Activated CD8-positive, alpha-beta memory T cell treated with anti-CD3 and anti-CD28 coated beads, Interleukin-2, amount 50 U/mL, for 48 hours (primary cell): ENCODE measurements around the gene TERF2IP.

Experiments used
- DNase-seq: peaks from one replicate; pipeline ENCODE4 v3.0.0-alpha.2; 2020

The TERF2IP gene

GRCh38 chr16:75640598-75640997, 7.0 kb upstream of the TERF2IP start:
- DNase-seq: no peak

DNA sequence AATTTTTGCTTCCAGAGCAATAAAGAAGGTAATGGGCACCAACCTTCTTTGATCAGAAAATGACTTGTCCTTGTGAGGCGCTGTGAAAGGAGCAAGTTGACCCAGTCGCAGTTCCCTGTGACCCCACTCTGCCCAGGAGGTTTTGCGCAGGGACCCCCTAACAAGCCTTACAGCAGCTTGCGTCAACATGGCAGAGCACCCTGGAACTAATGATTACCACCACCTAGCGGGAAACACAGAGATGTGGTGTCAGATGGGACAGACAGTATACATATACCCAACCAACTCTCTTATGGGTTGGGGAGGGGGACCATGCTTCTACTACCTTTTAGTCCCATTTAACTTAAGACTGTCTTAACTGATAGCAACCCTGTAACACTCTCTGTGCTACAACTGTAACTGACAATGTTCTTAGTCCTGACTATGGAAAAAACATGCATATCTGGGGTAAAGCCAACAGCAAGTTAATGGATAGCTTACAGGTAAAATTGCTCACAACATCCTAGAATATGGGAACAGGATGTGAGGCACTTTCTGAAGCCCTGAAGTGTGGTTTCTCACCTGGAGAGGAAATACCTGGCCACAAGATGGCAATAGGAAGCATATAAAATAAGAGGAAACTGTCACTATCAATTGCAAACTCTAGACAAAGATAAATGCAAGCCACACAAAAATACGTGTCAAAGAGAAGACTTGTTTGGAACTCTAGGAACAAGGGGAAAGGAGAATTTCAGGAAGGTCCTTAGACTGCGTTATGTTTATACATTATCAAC, 3.1 kb upstream of the TERF2IP start:
- DNase-seq: no peak

DNA sequence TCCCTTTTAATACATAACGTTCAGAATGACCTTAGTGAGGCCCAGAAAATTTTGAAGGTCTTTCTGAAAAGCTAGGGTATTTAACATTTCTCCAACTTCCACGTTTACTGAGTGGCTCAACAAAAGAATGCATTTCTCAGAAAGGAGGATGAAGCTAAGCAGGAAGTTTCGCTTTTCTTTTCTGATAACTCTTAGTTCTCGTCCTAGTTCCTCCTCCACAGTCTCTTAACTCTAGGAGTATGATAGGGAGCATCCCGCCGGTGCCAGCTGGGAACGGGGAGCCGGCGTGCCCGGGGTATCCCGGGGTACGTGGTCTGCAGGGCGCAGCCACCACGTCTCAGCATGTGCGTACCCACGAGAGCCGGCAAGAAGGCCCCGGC, 471 bp upstream of the TERF2IP start:
- DNase-seq: no peak

GRCh38 chr16:75648265-75649076, 898 bp downstream of the TERF2IP start:
- DNase-seq: peak; percentile 89

DNA sequence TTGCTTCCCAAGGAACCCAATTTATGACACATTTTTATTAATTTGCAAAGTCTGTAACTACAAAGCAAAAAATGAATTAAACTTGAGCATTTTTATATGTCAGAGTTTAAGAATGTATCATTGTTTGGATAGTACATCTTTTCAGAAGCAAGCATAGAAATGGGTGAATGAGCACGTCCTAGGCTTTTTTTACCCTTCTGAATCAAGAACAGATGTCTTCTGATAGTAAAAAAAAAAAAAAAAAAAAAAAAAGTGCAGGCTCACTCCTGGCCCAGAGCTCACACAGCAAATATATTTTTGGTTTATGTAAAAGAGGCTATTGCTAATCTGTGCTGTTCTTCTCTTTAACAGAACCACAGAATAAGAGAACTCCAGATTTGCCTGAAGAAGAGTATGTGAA, 6.3 kb downstream of the TERF2IP start:
- no peak for DNase-seq

- no peak for DNase-seq
These were observed 10.6 kb downstream of the TERF2IP start for GRCh38 chr16:75658175-75658574.

DNA sequence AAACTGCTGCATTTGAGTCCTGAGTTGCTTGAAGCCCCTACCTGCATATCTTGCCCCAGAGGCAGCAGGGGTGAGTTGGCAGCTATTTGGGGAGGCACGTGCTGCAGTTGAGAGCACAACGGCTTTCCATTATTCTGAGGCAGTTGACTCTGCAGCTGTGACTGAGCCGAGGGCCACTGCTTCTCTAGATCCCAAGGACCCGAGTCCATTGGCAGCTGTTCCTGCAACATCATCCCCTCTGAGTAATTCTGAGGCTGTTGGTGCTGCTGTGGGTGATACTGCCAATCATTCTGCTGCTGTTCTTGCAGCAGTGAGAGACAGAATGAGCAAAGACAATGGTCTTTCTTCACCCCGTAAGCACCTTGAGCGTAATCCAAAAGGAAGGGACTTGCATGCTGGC, 12.7 kb downstream of the TERF2IP start:
- DNase-seq: no peak

- DNase-seq: no peak
These were observed 13.2 kb downstream of the TERF2IP start for GRCh38 chr16:75660726-75661302.

- DNase-seq: no peak
These were observed 19.9 kb downstream of the TERF2IP start for GRCh38 chr16:75667503-75667902.

- no peak for DNase-seq
These were observed 29.3 kb downstream of the TERF2IP start, which contains the start of gene CPHXL2 for GRCh38 chr16:75676909-75677308. Gene CPHXL2, minus strand, starts transcription at chr16:75677009. Its CDS starts 10 bp downstream, at chr16:75676999.

- no peak for DNase-seq
These were observed 31.8 kb downstream of the TERF2IP start for GRCh38 chr16:75679366-75679765.

GRCh38 chr16:75682308-75682707, 34.7 kb downstream of the TERF2IP start:
- no peak for DNase-seq

DNA sequence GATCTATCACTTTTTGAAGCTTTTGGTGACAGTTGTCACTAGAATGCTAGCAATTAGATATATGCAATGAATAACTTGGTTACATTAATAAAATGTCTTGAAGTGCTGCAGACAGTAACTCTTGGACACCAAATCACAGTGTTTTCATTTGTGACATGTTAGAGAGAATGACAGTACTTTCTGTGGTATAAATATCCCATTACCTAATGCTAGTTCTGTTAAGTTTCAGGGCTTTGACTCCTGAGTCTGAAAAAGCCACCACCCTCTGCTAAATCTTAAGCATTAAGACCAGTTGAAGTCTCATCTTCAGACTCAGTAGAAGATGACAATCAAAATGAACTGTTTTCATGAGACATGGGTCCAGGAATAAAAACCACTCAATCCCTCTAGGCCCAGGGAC, 39.8 kb downstream of the TERF2IP start:
- DNase-seq: no peak

GRCh38 chr16:75695708-75696107, 48.1 kb downstream of the TERF2IP start:
- no peak for DNase-seq

DNA sequence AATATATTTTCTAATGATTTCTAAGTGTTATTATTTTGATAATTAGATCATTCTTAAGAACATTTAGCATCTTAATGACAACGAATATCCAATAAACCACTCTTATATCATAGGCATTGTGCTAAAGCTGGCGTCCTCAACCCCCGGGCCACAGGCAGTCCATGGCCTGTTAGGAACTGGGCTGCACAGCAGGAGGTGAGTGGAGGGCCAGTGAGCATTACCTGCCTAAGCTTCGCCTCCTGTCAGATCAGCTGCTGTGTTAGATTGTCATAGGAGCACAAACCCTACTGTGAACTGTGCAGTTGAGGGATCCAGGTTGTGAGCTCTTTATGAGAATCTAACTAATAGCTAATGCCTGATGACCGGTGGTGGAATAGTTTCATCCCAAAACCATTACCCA, 50.0 kb downstream of the TERF2IP start:
- DNase-seq: no peak

DNA sequence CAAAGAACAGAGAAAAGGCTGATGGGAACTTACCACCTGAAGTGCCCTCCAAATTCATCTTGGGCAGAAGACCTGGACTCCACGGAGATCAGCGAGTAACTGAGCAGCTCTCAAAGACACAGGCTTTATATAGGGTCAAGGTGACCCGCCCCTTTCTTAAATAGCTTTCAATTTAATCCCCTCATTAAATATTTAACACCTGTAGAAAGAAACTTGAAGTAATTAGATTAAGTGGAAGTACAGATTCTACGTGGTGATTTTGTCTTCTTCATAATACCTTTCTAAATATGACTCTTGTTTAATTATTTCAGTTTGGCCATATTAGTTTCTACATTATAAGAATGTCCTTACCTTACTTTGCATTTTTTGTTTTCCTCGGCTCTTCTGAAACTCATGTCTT, 53.8 kb downstream of the TERF2IP start, which contains the start of gene DUXB:
Gene DUXB, minus strand, starts transcription at position 101 of the 400 bp plus-strand sequence. Its CDS starts 43 bp downstream, at position 58.
- DNase-seq: no peak

DNA sequence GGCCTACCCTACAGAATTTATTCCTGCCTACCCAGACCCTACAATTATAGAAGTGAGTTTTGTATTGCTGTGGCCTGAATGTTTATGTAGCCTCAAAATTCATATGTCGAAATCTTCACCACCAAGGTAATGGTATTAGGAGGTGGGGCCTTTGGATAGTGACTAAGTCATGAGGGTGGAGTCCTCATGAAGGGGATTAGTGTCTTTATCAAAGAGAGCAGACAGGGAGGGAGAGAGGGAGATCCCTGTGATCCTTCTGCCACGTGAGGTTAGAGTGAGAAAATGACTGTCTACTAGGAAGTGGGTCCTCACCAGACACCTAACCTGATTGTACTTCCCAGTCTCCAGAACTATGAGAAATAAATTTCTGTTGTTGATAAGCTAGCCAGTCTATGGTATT, 54.7 kb downstream of the TERF2IP start:
- no peak for DNase-seq

GRCh38 chr16:75703306-75703705, 55.7 kb downstream of the TERF2IP start:
- no peak for DNase-seq
